HG02943 (cell line): Measurements from ENCODE around the gene RDM1.

Source experiments
- ATAC-seq: cut with Tn5 transposase; IDR thresholded peaks from one replicate; pipeline ENCODE4 v1.9.1; 2021; ENCODE audit warnings: mild to moderate bottlenecking, low read depth, moderate library complexity; ENCODE audit not compliant: unreplicated experiment

The RDM1 gene

DNA sequence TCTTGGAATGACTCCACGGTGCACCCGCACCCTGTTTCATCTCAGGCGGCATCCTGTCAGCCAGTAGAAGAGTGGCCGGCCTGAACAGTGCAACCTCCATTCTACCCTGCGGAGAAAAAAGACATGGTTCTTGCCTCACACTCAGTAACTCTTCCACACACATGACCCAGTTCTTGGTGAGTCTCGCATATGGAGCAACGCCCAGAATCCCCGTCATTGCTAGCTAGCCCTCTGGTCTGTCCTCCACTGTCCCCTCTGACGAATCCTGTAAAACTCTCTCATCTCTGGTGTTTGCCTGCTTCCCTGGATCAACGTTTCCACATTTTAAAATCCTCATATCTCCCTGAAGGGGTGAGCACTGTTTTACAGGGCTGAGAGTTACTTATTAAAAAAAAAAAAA, 4.2 kb upstream of the RDM1 start:
- no peak for ATAC-seq

DNA sequence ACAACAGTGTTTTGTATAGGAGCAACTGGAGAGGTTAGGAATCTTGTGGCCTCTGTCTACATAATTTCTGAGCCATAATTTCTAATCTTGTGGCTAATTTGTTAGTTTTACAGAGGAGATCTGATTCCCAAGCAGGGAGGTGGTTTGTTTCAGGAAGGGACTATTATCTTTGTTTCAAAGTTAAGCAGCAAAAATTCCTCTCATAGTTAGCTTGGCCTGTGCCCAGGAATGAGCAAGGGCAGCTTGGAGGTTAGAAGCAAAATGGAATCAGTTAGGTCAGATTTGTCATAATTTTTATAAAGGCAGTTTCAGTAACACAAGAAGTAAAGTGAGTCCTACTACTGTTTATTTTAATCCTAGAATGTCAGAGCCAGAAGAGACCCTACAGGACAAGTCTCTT, 2.0 kb upstream of the RDM1 start:
- no peak for ATAC-seq

DNA sequence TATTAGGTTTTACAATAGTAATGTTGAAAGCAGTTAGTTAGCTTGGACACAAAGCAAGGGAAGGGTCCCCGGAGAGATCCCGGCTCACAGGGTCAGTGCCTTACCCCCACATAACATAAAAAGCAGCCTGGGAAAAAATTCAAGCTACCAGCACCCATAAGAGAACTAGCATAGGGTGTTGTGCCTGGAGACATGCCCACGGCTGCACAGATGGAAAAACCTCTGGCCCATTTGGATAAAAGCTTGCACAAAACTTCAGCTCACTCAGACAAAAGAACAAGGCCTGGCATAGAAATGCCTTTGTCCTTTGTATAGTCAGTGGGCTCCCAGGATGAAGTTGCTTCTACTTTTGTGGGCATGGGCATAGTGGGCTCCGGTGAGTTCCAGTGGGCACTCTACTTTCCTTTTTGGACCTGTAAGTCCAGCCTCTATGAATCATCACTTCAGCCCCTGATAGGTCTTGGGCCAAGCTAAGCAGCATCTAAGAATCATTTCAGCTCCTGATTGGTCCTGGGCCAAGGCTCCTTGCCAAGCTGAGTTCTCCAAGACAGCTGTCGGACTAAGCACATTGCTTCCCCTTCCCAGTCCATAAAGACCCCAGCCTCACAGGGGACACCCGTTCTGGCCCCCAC, 1.3 kb upstream of the RDM1 start:
- no peak for ATAC-seq

DNA sequence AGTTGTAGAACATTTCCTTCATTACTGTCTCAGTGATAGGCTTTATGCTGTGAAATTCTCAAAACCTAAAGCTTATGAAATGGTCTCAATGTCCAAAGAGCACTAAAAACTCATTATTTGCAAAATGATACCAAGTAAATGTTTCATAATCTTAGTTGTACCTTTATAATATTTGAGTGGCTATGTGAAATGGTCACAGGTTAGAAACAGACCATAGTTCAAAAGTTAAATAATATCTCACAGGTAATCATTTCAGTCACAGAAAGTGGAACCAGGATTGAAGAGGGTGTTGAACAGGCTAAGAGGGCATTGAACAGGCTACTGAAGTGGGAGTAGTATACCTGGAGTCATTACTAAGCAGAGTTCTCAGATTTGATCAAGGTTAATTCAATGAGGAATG, 2.9 kb downstream of the RDM1 start:
- ATAC-seq: no peak

DNA sequence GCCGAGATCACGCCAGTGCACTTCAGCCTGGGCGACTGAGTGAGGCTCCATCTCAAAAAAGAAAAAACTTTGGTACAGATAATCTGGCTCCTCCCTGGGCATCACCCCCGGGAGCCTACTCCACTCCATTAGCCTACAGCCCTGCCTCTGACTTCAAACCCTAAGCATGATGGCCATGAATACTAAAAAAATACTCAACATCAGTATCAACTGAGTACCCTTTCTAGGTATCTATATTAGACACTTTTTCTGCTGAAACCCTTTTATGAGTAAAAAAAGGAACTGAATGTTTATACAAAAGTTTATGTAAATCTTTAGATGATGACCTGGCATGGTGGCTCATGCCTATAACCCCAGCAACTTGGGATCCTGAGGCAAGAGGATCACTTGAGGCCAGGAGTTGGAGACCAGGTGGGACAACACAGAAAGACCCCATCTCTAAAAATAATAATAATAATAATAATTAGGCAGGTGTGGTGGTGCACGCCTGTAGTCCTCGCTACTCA, 6.9 kb downstream of the RDM1 start:
- ATAC-seq: no peak

DNA sequence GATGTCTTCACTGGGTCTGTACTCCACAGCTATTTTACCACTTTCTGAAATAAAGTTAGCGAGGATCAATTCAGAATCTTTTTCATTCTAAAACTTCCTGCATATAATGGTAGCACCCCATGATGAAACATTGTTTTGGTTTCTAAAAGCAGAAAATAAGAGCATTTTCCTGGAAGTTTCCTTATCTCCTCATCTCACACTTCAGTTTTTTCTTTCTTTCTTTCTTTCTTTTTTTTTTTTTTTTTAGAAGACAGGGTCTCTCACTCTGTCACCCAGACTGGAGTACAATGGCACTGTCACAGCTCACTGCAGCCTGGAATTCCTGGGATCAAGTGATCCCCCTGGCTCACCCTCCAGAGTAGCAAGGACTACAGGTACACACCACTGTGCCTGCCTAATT, 10.3 kb downstream of the RDM1 start:
- ATAC-seq: no peak

DNA sequence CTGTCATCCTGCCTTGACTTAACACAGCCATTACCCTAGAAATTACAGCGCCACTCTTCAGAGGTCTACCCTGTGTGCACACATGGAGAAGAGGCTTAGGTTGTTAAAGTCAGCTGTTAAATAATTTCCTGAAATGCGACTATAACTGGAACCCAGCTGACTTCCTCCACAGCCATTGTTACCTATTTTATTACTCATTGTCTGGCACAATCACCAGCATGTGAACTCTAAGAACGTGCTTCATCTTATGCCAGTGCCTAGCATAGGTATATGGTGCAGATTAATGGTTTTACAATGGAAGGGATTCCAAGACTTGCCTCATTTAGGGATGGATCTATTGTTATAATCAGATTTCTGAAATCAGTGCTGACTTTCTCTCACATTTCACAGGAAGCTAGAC, 11.9 kb downstream of the RDM1 start:
- no peak for ATAC-seq

DNA sequence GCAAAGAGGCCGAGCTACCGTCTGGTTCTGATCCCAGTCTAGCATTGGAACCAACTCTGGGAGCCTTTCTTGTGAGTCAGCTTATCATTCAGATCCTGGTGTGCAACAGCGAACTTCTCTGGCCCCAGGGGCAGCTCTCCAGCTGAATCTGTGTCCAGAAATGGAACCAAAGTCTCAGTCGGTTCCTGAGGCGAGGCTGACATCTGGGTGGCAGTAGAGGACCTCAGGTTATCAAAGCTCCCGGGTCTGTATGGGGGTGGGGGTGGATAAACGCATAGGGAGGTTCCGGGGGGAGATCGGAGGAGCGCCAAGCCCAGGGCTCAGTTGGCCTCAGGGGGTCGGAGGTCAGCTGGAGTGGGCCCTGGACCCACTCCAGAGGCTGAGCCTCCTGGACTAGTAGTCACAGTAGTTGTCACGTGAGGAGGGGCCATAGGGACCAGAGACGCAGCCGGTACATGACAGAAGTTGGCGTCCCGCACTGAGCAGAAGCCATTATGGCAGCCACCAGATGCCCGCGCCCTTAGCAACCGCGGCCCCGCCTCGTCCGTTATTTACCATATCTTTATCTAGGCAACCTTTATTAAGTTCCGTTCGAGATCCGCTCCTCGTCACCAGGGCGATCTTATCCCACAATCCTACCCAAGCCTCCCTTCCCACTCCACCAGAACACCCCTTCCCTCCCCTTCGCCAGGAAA, 12.9 kb downstream of the RDM1 start:
- no peak for ATAC-seq

DNA sequence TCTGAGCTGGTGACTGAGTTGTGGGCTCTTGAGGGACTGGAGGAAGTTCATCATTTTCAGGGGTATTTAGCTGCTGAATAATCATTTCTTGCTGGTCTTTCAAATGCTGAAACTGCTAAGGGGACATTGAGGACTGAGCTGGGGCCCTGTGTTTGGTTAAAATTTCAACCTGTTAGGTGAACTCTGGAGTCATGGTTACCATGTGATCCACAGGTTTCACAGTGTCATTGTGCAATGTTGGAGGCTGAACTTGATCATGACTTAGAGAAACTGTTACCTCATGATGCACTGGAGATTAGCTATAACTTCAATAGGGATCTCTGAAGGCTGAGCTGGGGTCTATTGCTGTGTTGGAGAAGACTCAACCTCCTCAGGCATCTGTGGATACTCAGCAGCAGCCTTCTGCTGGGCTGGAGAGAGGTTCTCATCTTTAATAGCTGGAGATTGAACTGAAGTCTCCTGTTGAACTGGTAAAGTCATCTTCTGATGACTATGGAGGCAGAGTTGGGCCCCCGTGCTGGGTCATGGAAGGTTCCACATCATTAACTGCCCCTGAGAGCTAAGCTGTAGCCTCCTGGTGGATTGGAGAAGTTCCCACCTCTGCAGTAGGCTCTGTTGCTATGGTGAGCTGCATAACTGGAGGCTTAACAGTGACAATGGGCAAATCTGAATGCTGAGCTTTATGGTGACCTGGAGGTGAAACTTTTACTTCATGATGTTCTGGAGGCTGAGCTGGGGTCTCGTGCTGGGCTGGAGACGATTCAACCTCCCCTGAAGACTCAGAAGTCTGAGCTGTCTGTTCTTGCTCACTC, 15.2 kb downstream of the RDM1 start:
- ATAC-seq: no peak

DNA sequence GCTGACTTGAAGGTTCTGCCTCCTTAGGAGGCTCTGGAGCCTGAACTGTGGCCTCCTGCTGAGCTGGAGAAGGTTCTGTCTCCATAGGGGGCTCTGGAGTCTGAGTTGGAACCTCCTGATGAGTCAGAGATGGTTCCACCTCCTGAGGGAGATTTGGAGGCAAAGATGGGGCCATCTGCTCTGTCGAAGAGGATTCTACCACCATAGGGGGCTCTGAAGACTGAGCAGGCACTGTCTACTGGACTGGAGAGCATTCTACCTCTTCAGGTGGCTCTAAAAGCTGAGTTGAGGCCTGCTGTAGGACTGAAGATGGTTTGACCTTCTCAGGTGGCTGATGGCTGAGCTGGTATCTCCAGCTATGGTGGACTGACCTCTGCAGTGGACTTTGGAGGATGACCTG, 16.2 kb downstream of the RDM1 start:
- ATAC-seq: no peak

DNA sequence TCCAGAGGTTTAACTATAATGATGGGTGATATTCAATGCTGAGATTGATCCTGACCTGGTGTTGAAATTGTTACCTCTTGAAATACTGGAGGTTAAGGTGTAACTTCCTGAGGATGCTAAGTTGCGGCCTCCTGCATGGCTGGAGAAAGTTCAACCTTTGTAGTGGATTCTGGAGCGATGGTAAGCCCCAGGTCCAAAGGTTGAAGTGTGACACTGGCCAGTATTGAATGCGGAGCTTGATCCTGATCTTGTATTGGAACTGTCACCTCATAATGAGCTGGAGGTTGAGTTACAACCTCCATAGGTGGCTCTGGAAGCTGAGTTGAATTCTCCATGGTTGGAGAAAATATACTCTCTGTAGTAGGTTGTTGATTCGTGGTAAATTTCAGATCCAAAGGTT, 17.0 kb downstream of the RDM1 start:
- no peak for ATAC-seq

DNA sequence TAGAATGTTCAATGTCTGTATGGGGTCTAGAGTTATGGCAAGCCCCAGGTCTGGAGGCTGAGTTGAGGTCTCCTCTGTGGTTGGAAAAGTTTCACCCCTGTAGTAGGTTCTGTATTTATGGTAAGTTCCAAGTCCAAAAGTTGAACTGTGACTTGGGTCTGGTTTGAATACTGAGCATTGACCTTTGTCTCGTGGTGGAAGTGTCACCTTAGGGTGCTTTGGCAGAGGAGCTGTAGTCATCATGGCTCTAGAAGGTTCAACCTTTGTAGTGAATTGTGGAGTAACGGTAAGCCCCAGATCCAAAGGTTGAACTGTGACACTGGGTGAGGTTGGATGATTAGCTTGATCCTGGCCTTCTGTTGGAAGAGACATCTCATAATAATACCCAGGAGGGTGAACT, 17.6 kb downstream of the RDM1 start:
- no peak for ATAC-seq

DNA sequence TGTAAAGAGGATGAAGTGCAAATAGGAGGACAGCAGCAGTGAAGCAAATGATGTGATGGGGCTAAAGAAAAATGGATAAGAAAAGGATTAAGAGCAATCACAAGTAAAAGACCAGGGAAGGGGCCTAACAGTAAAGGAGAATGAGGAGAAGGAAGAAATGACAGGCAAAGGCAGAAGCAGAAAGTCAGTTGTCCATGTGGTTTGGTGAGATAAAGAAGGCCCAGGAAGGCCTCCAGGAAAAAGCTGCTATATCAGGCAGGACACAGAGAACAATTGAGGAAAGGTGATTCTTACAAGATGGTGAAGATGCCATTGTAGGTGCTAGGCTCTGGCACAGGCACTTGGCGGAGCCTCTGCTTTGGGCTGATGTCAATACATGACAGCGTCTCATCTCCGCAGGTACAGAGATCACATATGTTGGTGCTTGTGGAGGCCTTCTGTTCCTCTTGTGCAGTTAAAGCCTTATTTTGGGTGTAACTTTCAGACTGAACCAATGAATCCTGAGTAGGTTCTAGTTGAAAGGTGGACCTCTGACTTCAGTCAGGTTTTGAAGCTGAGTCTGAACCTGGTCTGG, 18.1 kb downstream of the RDM1 start:
- ATAC-seq: no peak

DNA sequence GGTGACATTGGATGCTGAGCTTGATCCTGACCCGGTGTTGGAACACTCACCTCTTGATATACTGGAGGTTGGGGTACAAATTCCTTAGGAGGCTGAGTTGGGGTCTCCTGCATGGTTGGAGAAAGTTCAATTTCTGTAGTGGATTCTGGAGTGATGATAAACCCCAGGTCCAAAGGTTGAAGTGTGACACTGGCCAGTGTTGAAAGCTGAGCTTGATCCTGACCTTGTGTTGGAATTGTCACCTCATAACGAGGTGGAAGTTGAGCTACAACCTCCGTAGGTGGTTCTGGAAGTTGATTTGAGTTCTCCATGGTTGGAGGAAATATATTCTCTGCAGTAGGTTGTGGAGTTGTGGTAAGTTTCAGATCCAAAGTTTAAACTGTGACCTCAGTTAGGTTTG, 21.2 kb downstream of the RDM1 start:
- ATAC-seq: no peak

DNA sequence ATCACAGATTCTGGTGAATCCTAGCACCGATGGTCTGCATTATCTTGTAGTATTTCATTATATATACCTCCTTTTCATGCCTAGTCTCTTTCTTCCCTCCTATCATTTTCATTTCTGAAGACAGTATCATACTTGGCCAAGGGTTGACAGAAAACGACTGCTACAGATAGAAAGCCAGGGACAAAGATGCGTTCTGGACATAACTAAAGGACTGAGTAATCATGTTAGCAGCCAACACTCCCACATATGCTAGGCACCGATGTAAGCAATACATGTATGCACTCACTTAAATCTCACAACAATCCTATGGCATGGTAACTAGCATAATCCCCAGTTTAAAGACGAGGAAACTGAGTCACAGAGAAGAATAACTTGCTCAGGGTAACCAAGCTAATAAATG, 22.9 kb downstream of the RDM1 start:
- ATAC-seq: no peak

DNA sequence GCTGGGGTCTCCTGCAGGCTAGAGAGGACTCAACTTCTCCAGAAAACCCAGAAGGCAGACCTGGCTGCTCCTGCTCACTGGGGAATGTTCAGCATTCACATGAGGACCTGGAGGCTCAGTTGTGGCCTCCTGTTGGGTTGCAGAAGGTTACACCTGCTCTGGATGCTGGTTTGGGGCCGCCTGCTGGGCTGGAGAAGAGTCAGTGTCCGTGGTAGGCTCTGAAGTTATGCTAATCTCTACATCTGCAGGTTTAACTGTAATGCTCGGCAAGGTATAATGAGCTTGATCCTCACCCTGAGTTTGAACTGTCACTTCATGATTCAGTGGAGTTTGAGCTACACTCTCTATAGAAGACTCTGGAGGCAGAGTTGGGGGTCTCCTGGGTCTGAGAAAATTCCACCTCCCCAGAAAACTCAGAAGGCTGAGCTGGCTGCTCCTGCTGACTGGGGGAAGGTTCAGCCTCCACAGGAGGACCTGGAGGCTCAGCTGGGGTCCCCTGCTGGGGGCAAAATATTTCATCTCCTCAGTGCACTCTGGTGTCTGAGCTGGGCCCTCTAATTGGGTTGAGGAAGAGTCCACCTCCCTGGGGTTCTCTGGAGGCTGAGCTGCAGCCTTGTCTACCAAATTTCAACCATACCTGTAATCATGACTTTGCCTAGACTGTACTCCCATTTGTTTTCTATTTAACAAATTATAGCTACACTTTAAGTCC, 23.5 kb downstream of the RDM1 start:
- ATAC-seq: no peak

DNA sequence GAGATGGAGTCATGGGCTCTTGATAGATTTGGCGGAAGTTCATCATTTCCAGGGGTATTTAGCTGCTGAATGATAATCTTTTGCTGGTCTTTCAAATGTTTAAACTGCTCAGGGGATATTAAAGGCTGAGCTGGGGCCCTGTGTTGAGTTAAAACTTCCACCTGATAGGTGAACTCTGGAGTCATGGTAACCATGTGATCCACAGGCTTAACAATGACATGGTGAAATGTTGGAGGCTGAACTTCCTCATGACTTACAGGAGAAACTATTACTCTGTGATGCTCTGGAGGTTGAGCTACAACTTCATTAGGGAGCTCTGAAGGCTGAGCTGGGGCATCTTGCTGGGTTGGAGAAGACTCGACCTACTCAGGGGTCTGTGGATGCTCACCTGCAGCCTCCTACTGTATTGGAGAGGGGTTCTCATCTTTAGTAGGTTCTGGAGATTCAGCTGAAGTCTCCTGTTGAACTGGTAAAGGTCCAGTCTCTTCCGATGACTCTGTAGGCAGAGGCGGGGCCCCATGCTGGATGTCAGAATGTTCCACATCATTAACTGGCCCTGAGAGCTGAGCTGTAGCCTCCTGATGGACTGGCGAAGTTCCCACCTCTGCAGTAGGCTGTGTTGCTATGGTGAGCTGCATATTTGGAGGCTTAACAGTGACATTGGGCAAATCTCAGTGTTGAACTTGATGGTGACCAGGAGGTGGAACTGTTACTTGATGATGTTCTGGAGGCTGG, 24.2 kb downstream of the RDM1 start:
- ATAC-seq: no peak

DNA sequence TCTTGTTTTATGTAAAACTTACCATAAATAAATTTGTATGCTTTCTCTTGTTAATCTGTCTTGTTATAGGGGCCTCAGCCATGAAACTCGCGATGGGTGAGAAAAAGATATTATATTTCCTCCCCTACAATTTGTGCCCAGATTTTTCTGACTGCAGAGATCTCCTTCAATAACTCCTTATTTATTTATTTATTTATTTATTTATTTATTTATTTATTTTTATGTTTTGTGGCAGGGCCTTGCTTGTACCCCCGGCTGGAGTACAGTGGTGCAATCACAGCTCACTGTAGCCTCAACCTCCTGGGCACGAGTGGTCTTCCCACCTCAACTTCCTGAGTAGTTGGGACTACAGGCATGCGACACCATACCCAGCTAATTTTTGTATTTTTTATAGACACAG, 27.1 kb downstream of the RDM1 start:
- no peak for ATAC-seq

DNA sequence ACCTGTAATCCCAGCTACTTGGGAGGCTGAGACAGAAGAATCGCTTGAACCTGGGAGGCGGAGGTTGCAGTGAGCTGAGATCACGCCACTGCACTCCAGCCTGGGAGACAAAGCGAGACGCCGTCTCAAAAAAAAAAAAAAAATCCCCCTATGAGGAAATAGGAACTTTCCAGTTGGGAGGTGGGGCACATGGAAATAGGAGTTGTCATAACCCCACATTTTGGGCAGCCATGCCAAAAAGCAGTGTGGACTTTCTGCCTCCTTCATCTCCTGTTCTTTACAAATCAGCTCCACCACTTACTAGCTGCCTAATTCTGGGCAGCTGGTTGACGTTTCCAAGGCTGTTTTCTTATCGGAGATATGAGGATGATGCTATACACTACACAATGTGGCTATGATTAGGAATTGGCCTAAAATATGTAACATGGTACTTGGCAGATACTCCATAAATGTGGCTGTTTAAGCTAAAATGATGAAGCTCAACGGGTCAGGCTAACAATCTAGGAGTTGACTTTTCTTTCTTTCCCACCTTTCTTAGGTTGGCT, 28.9 kb downstream of the RDM1 start:
- no peak for ATAC-seq
